Gastrocnemius medialis (tissue), 4 donors: Measurements from ENCODE around the gene RADIL. TPM values are rescaled to one million over a fixed set of nuclear protein-coding genes. Genes with fewer than 3 reads are reported as not detected.

Experiments used
- ATAC-seq, 2 donors: fragments of 150-250 bp; one replicate each; pipeline ENCODE4 v1.9.1; 2016
- DNase-seq, 2 donors: peaks; one replicate each; pipeline ENCODE4 v3.0.0-alpha.2; 2019
- H3K27ac ChIP-seq, 4 donors: fragments of 200-600 bp; sonication (generic); 1 replicate in 1 of 4; 2 replicates in 3 of 4; pipeline ENCODE4 v1.5.1; 2016 to 2018; ENCODE audit warnings: mild to moderate bottlenecking in 2 of 4, moderate library complexity in 1 of 4
- H3K27me3 ChIP-seq, 3 donors: fragments of 200-600 bp; sonication (generic) in 2 of 3; 1 replicate in 1 of 3; 2 replicates in 2 of 3; pipeline versions ENCODE4 v1.5.1 to v1.6.0; 2016 to 2019; ENCODE audit warnings: mild to moderate bottlenecking in 1 of 3, moderate library complexity in 1 of 3
- H3K36me3 ChIP-seq, 2 donors: fragments of 200-600 bp; sonication (generic) in 1 of 2; one replicate each; pipeline ENCODE4 v1.5.1; 2017 to 2018
- H3K4me1 ChIP-seq, 2 donors: fragments of 200-600 bp; sonication (generic) in 1 of 2; one replicate each; pipeline ENCODE4 v1.5.1; 2016 to 2017; ENCODE audit warnings: mild to moderate bottlenecking in 2 of 2
- H3K4me3 ChIP-seq, 4 donors: fragments of 200-600 bp; sonication (generic) in 3 of 4; 1 replicate in 1 of 4; 2 replicates in 3 of 4; pipeline ENCODE4 v1.5.1; 2016 to 2019; ENCODE audit warnings: mild to moderate bottlenecking in 2 of 4
- H3K9me3 ChIP-seq, 3 donors: fragments of 200-600 bp; sonication (generic) in 2 of 3; 1 replicate in 1 of 3; 2 replicates in 2 of 3; pipeline ENCODE4 v1.5.1; 2016 to 2019
- POLR2A ChIP-seq, 2 donors: fragments of 450-650 bp; IDR thresholded peaks; one replicate each; pipeline ENCODE4 v1.6.1; 2017; ENCODE audit warnings: antibody characterized with exemption in 2 of 2, mild to moderate bottlenecking in 2 of 2, moderate library complexity in 2 of 2
- in situ Hi-C, 4 donors: fragments of 200-750 bp; cut with MboI; loops; one replicate each; pipeline versions ENCODE4 v1.15.0 to v1.8.0; 2017; ENCODE audit warnings: low sequenced_read_pairs in 4 of 4
- intact Hi-C: fragments of 100-400 bp; cut with DNase I; formaldehyde crosslinking; loops from one replicate; pipeline ENCODE4 v1.15.1; 2023; ENCODE audit warnings: low total_unique reads
- total RNA-seq, 4 donors: library from RNA; depleted of rRNA; stranded (reverse); fragments of >200 nt; gene quantifications; one replicate each; pipeline versions ENCODE4 v1.1.0 to v1.2.3, GENCODE V29; 2016
- TF ChIP-seq, protein P1 (sequence below), 5 experiments: fragments of 450-650 bp in 3 of 5; fragments of 200-600 bp in 2 of 5; sonication (generic) in 2 of 5; IDR thresholded peaks in 4 of 5; conservative IDR thresholded peaks in 1 of 5; 1 replicate in 4 of 5; 2 replicates in 1 of 5; pipeline ENCODE4 v1.5.1; 2016 to 2019; ENCODE audit warnings: antibody characterized with exemption in 5 of 5, mild to moderate bottlenecking in 3 of 5, moderate library complexity in 3 of 5

Gene RADIL
- total RNA-seq, 4 donors from 2014 or later: 2.1 to 12.1 (median 5.0) TPM

DNA sequence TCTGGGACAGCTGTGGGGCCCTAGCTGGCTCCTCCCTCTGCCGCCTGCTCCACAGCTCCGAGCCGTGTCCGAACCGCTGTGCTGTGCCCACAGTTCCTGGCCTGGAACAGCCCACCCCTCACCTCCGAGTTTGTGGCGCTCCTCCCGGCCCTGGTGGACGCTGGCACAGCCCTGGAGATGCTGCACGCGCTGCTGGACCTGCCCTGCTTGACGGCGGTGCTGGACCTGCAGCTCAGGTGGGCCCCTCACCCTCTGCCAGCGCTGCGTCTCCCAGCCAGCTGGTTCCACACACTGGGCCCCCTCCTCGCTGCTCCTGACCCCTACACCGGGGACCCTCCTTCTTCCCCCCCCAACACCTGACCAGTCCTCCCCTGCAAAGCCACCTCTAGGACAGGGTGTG is 96.0 kb downstream of the RADIL start:
- Histone ChIP-seq H3K36me3 (peaks cover 0 to 78% of the 10 kb centered on the region in 2 donors), H3K9me3 (no peaks in the 10 kb centered on the region), H3K4me3 (no peak overlapping the region), H3K27ac (no peak overlapping the region), H3K27me3 (no peaks in the 10 kb centered on the region), H3K4me1 (no peaks in the 10 kb centered on the region)
- intact Hi-C loops (no loop called here), in situ Hi-C loops (no loop called here)
- ATAC-seq (no peak), DNase-seq (no peak)
- TF ChIP-seq, protein P1, sequence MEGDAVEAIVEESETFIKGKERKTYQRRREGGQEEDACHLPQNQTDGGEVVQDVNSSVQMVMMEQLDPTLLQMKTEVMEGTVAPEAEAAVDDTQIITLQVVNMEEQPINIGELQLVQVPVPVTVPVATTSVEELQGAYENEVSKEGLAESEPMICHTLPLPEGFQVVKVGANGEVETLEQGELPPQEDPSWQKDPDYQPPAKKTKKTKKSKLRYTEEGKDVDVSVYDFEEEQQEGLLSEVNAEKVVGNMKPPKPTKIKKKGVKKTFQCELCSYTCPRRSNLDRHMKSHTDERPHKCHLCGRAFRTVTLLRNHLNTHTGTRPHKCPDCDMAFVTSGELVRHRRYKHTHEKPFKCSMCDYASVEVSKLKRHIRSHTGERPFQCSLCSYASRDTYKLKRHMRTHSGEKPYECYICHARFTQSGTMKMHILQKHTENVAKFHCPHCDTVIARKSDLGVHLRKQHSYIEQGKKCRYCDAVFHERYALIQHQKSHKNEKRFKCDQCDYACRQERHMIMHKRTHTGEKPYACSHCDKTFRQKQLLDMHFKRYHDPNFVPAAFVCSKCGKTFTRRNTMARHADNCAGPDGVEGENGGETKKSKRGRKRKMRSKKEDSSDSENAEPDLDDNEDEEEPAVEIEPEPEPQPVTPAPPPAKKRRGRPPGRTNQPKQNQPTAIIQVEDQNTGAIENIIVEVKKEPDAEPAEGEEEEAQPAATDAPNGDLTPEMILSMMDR (IDR thresholded peaks at IDR 0.05 in 4 of 5, conservative IDR thresholded peaks at IDR 0.05 in 1 of 5): no peak
- TF ChIP-seq POLR2A (IDR thresholded peaks at IDR 0.05): no peak

DNA sequence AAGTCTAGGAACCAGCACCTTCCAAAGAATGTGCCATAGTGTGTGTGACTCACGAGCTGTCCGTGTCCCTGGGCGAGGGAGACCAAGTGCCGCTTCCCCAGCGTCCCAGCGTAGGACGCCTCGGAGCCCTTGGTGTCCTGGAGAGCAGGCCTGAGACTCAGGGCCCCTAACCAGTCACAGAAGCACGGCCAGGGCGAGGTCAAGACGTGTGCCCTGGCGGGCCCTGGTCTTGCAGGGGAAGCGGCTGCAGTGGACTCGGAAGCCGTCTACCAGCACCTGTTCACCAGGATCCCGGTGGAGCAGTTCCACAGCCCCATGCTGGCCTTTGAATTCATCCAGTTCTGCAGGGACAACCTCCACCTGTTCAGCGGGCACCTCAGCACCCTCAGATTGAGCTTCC is 97.5 kb downstream of the RADIL start:
- intact Hi-C loops (no loop called here), in situ Hi-C loops (no loop called here)
- ATAC-seq (no peak), DNase-seq (no peak)
- H3K36me3 ChIP-seq: peaks cover 0 to 93% of the 10 kb centered on the region in 2 donors
- H3K27ac ChIP-seq: no peak overlapping the region
- H3K4me1 ChIP-seq: no peaks in the 10 kb centered on the region
- H3K9me3 ChIP-seq: no peaks in the 10 kb centered on the region
- no peak for TF ChIP-seq POLR2A (IDR thresholded peaks at IDR 0.05)
- TF ChIP-seq, protein P1 (IDR thresholded peaks at IDR 0.05 in 4 of 5, conservative IDR thresholded peaks at IDR 0.05 in 1 of 5): no peak
- no peak overlapping the region for H3K4me3 ChIP-seq
- H3K27me3 ChIP-seq: no peaks in the 10 kb centered on the region

DNA sequence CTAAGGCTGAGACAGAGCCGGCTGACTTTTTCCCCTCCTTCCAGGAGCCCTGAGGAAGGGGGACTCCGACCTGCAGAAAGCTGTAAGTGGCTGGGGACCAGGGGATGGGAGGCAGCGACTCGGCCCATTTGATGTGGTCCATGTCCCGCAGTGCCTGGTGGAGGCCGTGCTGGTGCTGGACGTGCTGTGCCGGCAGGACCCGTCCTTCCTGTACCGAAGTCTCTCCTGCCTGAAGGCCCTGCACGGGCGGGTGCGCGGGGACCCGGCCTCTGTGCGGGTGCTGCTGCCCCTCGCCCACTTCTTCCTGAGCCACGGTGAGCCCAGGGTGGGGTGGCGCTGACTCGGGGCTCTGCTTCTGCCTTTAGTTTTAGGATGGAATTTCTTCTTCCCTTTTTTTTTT is 98.1 kb downstream of the RADIL start:
- Histone ChIP-seq H3K9me3 (no peaks in the 10 kb centered on the region), H3K36me3 (peaks cover 0 to 93% of the 10 kb centered on the region in 2 donors), H3K27me3 (no peaks in the 10 kb centered on the region), H3K4me1 (no peaks in the 10 kb centered on the region), H3K27ac (no peak overlapping the region), H3K4me3 (no peak overlapping the region)
- intact Hi-C loops: no loop called here
- in situ Hi-C loops: no loop called here
- DNase-seq: no peak
- no peak for ATAC-seq
- TF ChIP-seq, protein P1 (IDR thresholded peaks at IDR 0.05 in 4 of 5, conservative IDR thresholded peaks at IDR 0.05 in 1 of 5): no peak
- TF ChIP-seq POLR2A (IDR thresholded peaks at IDR 0.05): no peak

DNA sequence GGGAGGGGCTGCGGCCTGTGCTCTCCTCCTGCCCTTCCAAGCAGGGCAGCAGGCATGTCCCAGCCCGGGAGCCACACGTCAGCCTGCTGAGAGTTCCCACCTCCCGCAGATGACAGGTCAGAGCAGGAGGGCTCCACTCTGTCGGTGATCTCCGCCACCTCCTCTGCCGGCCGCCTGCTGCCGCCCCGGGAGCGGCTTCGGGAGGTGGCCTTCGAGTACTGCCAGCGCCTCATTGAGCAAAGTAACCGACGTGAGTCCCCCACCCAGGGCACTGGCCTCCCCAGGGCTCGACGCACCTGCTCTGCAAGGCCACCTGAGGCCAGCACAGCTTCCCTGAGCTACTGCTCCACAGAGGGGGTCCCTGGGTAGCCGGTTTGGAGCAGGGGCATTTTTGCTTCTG is 98.7 kb downstream of the RADIL start:
- no peak for DNase-seq
- peaks cover 0 to 95% of the 10 kb centered on the region in 2 donors for H3K36me3 ChIP-seq
- TF ChIP-seq, protein P1 (IDR thresholded peaks at IDR 0.05 in 4 of 5, conservative IDR thresholded peaks at IDR 0.05 in 1 of 5): no peak
- TF ChIP-seq POLR2A (IDR thresholded peaks at IDR 0.05): no peak
- no peaks in the 10 kb centered on the region for H3K27me3 ChIP-seq
- H3K4me3 ChIP-seq: no peak overlapping the region
- H3K27ac ChIP-seq: no peak overlapping the region
- intact Hi-C loops: no loop called here
- no peaks in the 10 kb centered on the region for H3K9me3 ChIP-seq
- in situ Hi-C loops: no loop called here
- no peak for ATAC-seq
- H3K4me1 ChIP-seq: no peaks in the 10 kb centered on the region

DNA sequence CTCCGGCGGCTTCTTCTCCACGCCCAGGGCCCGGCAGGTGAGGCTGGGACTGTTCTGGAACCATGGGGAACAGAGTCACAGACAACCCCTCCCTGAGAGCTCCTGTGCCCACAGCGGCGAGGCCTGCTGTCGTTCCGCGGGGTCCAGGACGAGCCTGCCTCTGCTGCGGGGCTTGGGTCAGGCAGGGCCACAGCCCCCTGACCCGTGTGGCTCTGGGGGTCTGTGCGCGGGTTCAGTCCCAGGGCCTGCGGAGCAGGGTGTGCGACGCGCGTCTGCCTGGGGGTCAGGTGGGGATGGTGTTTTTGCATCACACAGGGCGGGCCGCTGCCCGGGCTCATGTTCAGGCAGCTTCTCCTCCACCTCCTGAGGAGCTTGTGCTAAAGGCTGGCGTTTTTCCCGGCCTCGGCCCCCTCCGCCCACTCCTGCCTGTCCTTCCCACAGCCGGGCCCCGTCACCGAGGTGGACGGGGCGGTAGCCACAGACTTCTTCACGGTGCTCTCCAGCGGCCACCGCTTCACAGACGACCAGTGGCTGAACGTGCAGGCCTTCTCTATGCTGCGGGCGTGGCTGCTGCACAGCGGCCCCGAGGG is 99.7 kb downstream of the RADIL start:
- no peak for DNase-seq
- Histone ChIP-seq H3K4me3 (no peak overlapping the region), H3K27me3 (no peaks in the 10 kb centered on the region), H3K4me1 (no peaks in the 10 kb centered on the region), H3K9me3 (no peaks in the 10 kb centered on the region), H3K36me3 (peaks cover 0 to 88% of the 10 kb centered on the region in 2 donors), H3K27ac (no peak overlapping the region)
- no peak for ATAC-seq
- TF ChIP-seq, protein P1 (IDR thresholded peaks at IDR 0.05 in 4 of 5, conservative IDR thresholded peaks at IDR 0.05 in 1 of 5): no peak
- TF ChIP-seq POLR2A (IDR thresholded peaks at IDR 0.05): no peak
- in situ Hi-C loops (no loop called here), intact Hi-C loops (no loop called here)
